ENCODE measurements around the gene BMP8B.
"Not testable (repeated sequence)": the region's sequence is repeated elsewhere in the genome, so short reads cannot be mapped to it uniquely, and the experiment has no call there.

Gene BMP8B

GRCh38 chr1:39776886-39777285 lies 11.8 kb downstream of the BMP8B start:
- DNase-seq: no peak

DNA sequence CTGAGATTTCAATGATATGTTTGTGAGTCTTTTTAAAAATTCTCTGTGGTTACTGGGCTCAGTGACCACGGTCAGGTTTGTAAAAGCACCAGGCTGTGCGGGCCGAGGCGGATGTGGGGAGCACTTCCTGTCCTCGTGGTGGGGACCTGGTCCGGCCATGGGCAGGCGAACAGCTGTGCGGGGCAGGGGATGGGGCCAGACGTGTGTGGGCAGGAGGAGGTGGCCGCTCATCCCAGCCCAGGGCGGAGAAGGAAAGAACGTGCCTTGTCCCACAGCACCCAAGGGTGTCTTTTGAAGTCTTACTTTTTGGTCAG lies 12.3 kb downstream of the BMP8B start:
- no peak for DNase-seq

- not testable (repeated sequence) for DNase-seq
Observed at GRCh38 chr1:39775676-39776399, 12.8 kb downstream of the BMP8B start.

GRCh38 chr1:39775141-39775540 lies 13.5 kb downstream of the BMP8B start:
- DNase-seq: not testable (repeated sequence)

GRCh38 chr1:39773369-39773979 lies 15.2 kb downstream of the BMP8B start:
- DNase-seq: not testable (repeated sequence)

DNA sequence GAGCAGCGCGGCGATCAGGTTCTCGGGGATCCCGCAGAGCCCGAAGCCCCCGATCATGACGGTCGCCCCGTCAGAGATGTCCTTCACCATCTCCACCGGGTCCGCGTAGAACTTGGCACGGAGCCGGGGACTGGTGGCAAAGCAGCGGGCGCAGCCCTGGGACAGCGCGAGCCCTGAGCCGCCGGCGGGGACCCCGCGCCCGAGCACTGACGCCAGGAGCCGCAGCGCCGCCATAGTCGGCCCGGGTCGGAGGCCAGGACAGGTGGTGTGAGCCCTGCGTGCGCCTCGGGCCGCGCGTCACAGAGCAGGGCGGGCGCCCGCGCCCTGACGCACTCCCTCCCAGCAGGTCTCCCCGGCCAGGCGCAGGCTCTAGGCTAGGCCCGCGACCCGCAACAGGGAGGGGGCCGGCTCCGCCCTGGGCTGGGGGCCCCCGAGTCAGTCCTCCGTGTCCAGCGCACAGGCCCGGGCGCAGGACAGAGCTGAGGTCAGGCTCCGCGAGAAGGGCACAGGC lies 17.6 kb downstream of the BMP8B start, which contains the start of gene OXCT2:
Gene OXCT2, minus strand, starts transcription at position 327 of the 511 bp plus-strand sequence. Its CDS starts 93 bp downstream, at position 234.
- DNase-seq: not testable (repeated sequence)

GRCh38 chr1:39770100-39771021 lies 18.3 kb downstream of the BMP8B start:
- not testable (repeated sequence) for DNase-seq

DNA sequence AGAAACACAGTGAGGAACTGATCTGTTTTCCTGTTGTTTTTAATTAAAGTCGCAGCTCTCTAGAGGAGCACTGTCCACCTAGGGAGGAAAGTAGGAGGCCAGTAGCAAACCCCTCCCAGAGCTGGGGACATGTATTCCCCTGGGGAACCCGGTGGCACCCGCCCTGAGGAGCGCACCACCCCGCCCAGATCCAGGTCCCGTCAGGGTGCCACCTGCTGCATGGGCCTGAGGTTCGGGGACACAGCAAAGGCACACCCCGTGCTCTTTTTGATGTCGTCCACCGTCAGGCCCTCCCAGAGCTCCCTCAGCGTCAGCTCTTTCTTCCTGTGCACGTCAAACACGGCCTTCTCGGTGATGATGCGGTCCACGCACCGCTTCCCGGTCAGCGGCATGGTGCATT lies 19.2 kb downstream of the BMP8B start:
- DNase-seq: not testable (repeated sequence)

DNA sequence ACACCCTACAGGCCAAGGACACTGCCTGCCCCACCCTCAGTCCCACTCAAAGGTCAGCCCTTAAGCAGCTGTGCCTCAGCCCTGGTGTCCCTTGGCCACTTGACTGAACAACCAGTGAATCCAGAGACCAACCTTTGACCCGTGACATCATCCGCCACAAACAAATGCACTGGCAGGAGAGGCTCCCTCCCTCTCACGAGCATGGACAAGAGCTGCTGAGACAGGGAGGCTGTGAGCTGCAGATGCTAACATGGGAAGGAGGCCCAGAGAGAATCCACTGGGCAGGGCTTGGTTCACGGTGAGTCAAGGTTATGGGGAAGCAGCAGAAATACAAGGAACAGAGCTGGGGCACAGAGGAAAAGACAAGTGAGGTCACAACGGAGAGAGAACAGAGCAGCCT lies 22.2 kb downstream of the BMP8B start:
- not testable (repeated sequence) for DNase-seq

- not testable (repeated sequence) for DNase-seq
Observed at GRCh38 chr1:39764512-39764911, 24.2 kb downstream of the BMP8B start.

GRCh38 chr1:39763619-39764374 lies 24.9 kb downstream of the BMP8B start:
- DNase-seq: not testable (repeated sequence)

DNA sequence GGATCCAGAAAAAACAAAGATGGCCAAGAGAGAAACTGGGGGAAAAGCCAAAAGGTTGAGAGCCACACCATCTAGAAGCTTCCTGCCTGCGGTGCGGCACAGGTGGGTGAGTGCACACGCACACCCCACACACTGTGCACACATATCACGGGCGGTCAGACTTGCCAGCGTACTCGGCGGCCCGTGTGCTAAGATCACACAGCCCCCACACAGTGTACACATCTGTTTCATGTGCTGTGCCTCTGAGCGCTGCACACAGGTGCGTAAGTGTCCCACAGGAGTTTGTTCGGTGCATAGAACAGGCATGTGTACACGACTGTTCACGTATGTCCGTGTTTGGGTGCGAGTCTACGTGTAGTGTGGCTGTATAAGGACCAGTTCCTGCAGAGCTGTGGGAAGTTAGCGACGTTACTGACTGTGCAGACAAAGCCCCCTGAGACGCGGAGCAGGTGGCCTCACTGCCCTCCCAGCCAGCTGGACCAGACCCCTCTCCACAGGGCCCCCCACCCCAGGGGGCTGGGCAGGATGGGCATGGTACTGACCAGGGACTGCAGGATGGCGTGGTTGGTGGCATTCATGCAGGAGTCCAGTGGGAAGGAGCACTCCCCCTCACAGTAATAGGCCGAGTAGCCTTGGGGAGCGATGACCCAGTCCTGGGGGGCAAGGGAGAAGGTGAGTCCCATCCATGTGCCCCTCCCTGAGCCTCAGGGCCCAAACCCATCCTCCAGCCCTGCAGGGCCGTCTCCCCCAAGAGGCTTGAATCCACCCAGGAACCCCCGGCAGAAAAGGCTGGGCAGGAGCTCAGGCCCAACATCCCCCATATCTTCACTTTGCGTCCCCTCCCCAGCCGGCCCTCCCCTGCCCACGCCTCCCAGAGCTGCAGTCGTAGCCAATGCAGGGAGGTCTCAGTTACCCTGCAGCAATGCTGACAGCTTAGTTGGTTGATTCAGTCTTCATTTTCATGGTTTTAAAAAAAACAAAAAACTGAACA lies 25.8 kb downstream of the BMP8B start:
- no peak for DNase-seq

DNA sequence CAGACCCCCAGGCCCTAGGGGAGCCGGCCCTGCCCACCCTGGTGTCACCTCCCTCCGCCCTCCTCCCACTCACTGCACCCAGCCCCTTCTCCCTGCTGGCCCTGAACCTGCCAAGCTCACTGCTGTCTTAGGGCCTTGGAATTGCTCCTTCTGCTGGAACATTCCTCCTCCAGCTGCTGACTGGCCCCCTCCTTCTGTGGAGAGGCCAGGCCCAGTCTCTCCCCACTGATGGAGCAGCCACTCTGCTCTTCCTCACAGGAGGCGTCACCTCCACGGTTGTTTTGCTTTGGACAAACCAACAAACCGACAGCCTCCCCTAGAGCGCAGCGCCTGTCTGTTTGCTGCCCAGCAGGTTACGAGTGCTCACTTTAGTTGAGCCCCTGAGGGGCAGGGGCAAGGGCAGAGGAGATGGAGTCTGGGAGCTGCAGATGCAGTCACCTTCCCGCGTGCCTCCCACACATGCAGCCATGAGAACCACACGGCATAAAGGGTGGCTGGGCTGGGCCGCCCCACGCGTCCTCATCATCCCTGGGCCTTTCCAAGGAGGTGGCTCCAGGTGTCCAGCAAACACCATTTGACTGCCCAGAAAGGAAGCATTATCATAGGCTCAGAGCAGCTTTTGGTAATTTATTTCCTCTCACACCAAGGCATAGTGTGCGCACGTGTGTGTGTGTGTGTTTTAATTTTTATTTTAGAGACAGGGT lies 27.0 kb downstream of the BMP8B start:
- no peak for DNase-seq

DNA sequence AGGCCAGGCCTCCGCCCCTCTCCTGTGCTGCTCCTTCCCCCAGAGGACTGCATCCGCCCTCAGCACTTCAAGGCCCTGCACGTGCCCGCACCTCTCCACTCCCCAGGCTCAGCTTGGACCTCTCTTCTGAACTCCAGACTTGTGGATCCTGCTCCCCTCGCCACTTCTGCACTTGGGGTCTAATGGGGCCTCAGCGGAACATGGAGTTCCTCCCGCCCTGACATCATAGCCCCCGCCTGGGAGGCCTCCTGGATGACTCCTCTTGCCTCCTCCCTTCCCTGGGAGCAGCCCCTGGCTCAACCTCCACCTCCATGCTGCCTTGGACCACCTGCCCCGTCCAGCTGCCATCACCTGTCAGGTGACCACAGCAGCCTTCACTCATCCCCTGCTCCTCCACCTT lies 27.6 kb downstream of the BMP8B start:
- DNase-seq: no peak

- no peak for DNase-seq
Observed at GRCh38 chr1:39760074-39761008, 28.3 kb downstream of the BMP8B start.

DNA sequence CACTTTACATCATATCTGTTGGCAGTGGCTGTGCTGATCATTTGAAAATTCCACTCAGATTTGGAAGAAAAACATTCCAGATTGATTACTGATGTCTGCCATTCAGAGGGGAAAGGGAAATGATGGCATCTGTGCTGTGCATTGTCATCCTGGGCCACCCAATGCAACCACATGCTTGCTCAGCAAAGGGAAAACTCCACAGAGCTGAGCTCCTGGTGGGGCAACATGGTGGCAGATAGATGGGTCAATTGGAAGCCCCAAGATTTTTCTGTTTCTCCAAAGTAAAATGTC lies 29.3 kb downstream of the BMP8B start:
- DNase-seq: no peak

- DNase-seq: no peak
Observed at GRCh38 chr1:39758556-39759435, 29.9 kb downstream of the BMP8B start.

GRCh38 chr1:39757501-39757900 lies 31.2 kb downstream of the BMP8B start:
- DNase-seq: no peak
